Measurements from ENCODE around the gene BABAM2. TPM values are rescaled to one million over a fixed set of nuclear protein-coding genes. Genes with fewer than 3 reads are reported as not detected.

BABAM2 gene
- total and polyA plus RNA-seq, 10 of the 15 experiments (the other 5 are each of a cell fraction or from before 2014, with no cell fraction given) = 30.7 to 59.9 (median 44.5) TPM

DNA sequence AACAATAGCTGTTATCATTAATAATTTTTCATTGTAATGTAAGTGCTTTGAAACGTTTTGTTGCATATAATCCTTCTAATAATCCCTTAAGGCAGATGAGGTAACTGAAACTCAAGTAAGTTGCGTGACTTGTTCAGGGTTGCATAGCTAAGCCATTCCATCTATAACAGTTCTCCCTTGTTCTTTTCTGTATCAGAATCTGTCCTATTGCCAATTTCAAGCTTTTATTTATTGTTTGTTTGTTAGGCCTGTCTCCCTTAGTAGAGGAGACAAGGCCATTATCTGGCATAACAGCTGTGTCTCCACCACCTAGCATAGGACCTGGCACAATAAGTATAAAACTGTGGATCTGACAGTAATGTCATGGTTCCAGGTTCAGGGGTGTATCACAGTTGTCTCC, 19.4 kb downstream of the BABAM2 start (continued):
- TF ChIP-seq TBL1XR1 (IDR thresholded peaks at IDR 0.05; ENCODE audit: low read depth, low read length) (no peak), IRF4 (IDR thresholded peaks at IDR 0.05; ENCODE audit: low read depth, low read length) (no peak)

GRCh38 chr2:27911458-27912210, 21.1 kb downstream of the BABAM2 start:
- in situ Hi-C loops (cut with MboI) (no loop called here), intact Hi-C loops (cut with micrococcal nuclease; ENCODE audit: unreplicated experiment) (no loop called here)
- Histone ChIP-seq H3K4me3 (no peak overlapping the region), H3K27me3 (replicated peaks in 1 of 2; ENCODE audit: control insufficient read depth in 2 of 2, insufficient read depth in 2 of 2, low read length in 1 of 2) (no peaks in the 10 kb centered on the region), H3K9me3 (replicated peaks; ENCODE audit: control insufficient read depth, insufficient read depth, low read length) (no peaks in the 10 kb centered on the region), H3K79me2 (ENCODE audit: control insufficient read depth, insufficient read depth, low read length) (no peaks in the 10 kb centered on the region), H3K9ac (ENCODE audit: control insufficient read depth, insufficient read depth, low read length) (no peak overlapping the region), H2AFZ (ENCODE audit: control insufficient read depth, low read depth, low read length) (no peak overlapping the region), H3K4me1 (ENCODE audit: control insufficient read depth, insufficient read depth, low read length) (no peaks in the 10 kb centered on the region), H3K4me2 (ENCODE audit: control insufficient read depth, insufficient read depth) (no peak overlapping the region), H3K36me3 (ENCODE audit: control insufficient read depth in 2 of 2, insufficient read depth in 2 of 2, low read length in 1 of 2) (no peaks in the 10 kb centered on the region), H3K27ac (ENCODE audit: control insufficient read depth, insufficient read depth) (no peak overlapping the region), H4K20me1 (ENCODE audit: control insufficient read depth, insufficient read depth) (no peaks in the 10 kb centered on the region)
- ATAC-seq = peak; percentile 28; the same call in 1 of the 3 replicates
- no peak for FAIRE-seq
- ChIA-PET SMC1A (ENCODE audit: uncharacterized antibody, unreplicated experiment) (no interaction called here), RAD21 (ENCODE audit: unreplicated experiment) (no interaction called here), CTCF (no interaction called here), POLR2A (no interaction called here)
- BruUV-seq (replicated peaks) = no TSS peak
- 87% methylated on average over 2 of the region's 2 CpGs for WGBS (ENCODE audit: insufficient coverage, insufficient replicate concordance, low lambda C conversion rate, missing lambda C conversion rate)
- DNase-seq (ENCODE audit: low read depth, low spot score) = no peak
- TF ChIP-seq BACH1 (IDR thresholded peaks at IDR 0.05; ENCODE audit: borderline replicate concordance) (no peak), TCF12 (IDR thresholded peaks at IDR 0.05; ENCODE audit: low read depth, low read length) (no peak), MEF2B (IDR thresholded peaks at IDR 0.05; ENCODE audit: partially characterized antibody, poor library complexity, severe bottlenecking) (no peak), IRF5 (IDR thresholded peaks at IDR 0.05; ENCODE audit: borderline replicate concordance) (no peak), MTA3 (IDR thresholded peaks at IDR 0.05; ENCODE audit: borderline replicate concordance, low read length) (no peak), ZNF274 (IDR thresholded peaks at IDR 0.05; ENCODE audit: insufficient read depth, insufficient read length) (no peak), NFYA (IDR thresholded peaks at IDR 0.05; ENCODE audit: borderline replicate concordance, low read depth, low read length) (no peak), PAX5 (IDR thresholded peaks at IDR 0.05; ENCODE audit: borderline replicate concordance, low read depth, low read length) (no peak), POLR2AphosphoS5 (IDR thresholded peaks at IDR 0.05; ENCODE audit: low read length) (no peak), YBX1 (IDR thresholded peaks at IDR 0.05) (no peak), HDAC2 (IDR thresholded peaks at IDR 0.05) (no peak), GABPA (IDR thresholded peaks at IDR 0.05; ENCODE audit: low read depth) (no peak), RBBP5 (conservative IDR thresholded peaks at IDR 0.05) (no peak)
- TF ChIP-seq, protein P1, sequence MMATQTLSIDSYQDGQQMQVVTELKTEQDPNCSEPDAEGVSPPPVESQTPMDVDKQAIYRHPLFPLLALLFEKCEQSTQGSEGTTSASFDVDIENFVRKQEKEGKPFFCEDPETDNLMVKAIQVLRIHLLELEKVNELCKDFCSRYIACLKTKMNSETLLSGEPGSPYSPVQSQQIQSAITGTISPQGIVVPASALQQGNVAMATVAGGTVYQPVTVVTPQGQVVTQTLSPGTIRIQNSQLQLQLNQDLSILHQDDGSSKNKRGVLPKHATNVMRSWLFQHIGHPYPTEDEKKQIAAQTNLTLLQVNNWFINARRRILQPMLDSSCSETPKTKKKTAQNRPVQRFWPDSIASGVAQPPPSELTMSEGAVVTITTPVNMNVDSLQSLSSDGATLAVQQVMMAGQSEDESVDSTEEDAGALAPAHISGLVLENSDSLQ (IDR thresholded peaks at IDR 0.05) = no peak
- TF ChIP-seq, protein P2, sequence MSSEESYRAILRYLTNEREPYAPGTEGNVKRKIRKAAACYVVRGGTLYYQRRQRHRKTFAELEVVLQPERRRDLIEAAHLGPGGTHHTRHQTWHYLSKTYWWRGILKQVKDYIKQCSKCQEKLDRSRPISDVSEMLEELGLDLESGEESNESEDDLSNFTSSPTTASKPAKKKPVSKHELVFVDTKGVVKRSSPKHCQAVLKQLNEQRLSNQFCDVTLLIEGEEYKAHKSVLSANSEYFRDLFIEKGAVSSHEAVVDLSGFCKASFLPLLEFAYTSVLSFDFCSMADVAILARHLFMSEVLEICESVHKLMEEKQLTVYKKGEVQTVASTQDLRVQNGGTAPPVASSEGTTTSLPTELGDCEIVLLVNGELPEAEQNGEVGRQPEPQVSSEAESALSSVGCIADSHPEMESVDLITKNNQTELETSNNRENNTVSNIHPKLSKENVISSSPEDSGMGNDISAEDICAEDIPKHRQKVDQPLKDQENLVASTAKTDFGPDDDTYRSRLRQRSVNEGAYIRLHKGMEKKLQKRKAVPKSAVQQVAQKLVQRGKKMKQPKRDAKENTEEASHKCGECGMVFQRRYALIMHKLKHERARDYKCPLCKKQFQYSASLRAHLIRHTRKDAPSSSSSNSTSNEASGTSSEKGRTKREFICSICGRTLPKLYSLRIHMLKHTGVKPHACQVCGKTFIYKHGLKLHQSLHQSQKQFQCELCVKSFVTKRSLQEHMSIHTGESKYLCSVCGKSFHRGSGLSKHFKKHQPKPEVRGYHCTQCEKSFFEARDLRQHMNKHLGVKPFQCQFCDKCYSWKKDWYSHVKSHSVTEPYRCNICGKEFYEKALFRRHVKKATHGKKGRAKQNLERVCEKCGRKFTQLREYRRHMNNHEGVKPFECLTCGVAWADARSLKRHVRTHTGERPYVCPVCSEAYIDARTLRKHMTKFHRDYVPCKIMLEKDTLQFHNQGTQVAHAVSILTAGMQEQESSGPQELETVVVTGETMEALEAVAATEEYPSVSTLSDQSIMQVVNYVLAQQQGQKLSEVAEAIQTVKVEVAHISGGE (CRISPR knock-in tag; IDR thresholded peaks at IDR 0.05) = no peak
